ENCODE results near the gene ADAM12. TPM values are rescaled to one million over a fixed set of nuclear protein-coding genes. Genes with fewer than 3 reads are reported as not detected.

ADAM12 gene
- total and polyA plus RNA-seq, 11 donors = 0.04 to 11.2 (median 0.82) TPM; not detected in 1

DNA sequence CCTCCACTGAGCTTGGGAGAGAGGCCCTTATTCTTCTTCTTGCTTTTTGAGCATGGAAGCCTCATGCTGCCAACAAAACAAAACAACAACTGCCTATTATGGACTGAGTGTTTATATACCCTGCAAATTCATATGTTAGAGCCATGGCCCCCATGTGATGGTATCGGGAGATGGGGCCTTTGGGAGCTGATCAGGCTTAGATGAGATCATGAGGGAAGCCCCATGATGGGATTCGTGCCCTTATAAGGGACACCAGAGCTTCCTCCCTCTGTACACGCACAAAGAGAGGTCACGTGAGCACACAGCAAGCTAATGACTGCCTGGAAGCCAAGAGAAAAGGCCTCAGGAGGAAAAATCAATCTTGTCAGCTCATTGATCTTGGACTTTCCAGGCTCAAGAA lies 256.9 kb downstream of the ADAM12 start:
- Histone ChIP-seq H3K27ac (peak overlapping the region in 4 of 12 donors; percentile 24 to 52 (median 48)), H3K4me3 (no peak overlapping the region), H3K36me3 (no peaks in the 10 kb centered on the region), H3K4me1 (peaks cover 0 to 35% (median 1%) of the 10 kb centered on the region in 12 donors), H3K27me3 (no peaks in the 10 kb centered on the region), H3K9me3 (no peaks in the 10 kb centered on the region)
- WGBS, 4 donors = 44 to 66% (median 55%) methylated on average over 4 of the region's 4 CpGs
- TF ChIP-seq, protein P1, sequence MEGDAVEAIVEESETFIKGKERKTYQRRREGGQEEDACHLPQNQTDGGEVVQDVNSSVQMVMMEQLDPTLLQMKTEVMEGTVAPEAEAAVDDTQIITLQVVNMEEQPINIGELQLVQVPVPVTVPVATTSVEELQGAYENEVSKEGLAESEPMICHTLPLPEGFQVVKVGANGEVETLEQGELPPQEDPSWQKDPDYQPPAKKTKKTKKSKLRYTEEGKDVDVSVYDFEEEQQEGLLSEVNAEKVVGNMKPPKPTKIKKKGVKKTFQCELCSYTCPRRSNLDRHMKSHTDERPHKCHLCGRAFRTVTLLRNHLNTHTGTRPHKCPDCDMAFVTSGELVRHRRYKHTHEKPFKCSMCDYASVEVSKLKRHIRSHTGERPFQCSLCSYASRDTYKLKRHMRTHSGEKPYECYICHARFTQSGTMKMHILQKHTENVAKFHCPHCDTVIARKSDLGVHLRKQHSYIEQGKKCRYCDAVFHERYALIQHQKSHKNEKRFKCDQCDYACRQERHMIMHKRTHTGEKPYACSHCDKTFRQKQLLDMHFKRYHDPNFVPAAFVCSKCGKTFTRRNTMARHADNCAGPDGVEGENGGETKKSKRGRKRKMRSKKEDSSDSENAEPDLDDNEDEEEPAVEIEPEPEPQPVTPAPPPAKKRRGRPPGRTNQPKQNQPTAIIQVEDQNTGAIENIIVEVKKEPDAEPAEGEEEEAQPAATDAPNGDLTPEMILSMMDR (IDR thresholded peaks at IDR 0.05) = no peak
- no peak for TF ChIP-seq POLR2A (IDR thresholded peaks at IDR 0.05)
- DNase-seq (no peak), ATAC-seq (peak in 1 of 4 donors; percentile 33)
- intact Hi-C loops (cut with DNase I) = no loop called here

DNA sequence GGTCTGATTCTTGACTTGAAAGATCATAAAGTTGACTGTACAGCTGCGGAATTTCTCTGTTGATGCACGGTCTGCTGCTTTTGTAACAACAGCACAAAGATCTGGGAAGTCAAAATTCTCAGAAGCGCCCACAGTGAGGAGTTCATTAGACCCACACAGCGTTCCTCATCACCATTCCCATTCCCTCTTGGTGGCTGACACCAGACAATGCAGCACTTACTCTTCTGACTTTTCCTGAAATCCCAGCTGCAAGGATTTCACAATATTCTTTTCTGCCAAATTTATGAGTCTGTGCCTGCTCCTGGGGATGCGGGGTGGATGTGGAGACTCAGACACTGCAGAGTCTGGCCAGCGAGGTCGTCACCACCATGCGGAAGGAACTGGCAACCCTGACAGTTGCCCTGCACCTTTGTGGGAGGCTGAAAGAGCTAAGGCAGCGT lies 258.0 kb downstream of the ADAM12 start:
- TF ChIP-seq POLR2A (IDR thresholded peaks at IDR 0.05) = no peak
- TF ChIP-seq, protein P1 (IDR thresholded peaks at IDR 0.05) = no peak
- no peaks in the 10 kb centered on the region for H3K27me3 ChIP-seq
- DNase-seq = peak; percentile 28 to 73 (median 69)
- intact Hi-C loops (cut with DNase I) = no loop called here
- H3K9me3 ChIP-seq = no peaks in the 10 kb centered on the region
- peak; percentile 63 to 94 (median 82) for ATAC-seq
- H3K27ac ChIP-seq = peak overlapping the region in 7 of 12 donors; percentile 23 to 62 (median 44)
- no peaks in the 10 kb centered on the region for H3K36me3 ChIP-seq
- H3K4me1 ChIP-seq = peaks cover 0 to 26% (median 1%) of the 10 kb centered on the region in 12 donors
- H3K4me3 ChIP-seq = peak overlapping the region in 1 of 12 donors; percentile 2
- 75 to 84% (median 81%) methylated on average over 9 of the region's 9 CpGs for WGBS, 4 donors

DNA sequence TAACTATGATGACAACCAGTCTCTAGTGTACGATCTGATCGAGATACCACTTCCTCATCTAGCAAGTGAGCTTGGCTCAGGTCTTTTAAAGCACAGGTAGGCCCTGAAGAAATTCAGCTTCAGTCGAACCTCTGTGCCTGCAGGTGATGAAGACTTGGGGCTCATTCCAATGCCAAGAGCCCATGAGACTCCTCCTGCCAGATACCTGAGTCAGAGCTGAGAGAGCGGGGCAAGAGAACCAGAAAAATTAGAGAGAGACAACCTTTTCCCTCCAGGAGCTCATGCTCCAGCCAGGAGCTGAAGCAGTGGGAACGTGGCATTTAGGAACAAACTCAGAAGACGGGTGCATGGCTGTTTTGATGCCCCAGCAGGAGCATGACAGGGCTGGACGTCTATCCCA lies 259.3 kb downstream of the ADAM12 start:
- Histone ChIP-seq H3K36me3 (no peaks in the 10 kb centered on the region), H3K27ac (no peak overlapping the region), H3K4me3 (no peak overlapping the region), H3K27me3 (no peaks in the 10 kb centered on the region), H3K9me3 (no peaks in the 10 kb centered on the region), H3K4me1 (peaks cover 0 to 14% (median 0%) of the 10 kb centered on the region in 12 donors)
- WGBS, 4 donors = 75 to 82% (median 79%) methylated on average over 7 of the region's 7 CpGs
- TF ChIP-seq POLR2A (IDR thresholded peaks at IDR 0.05) = no peak
- TF ChIP-seq, protein P1 (IDR thresholded peaks at IDR 0.05) = no peak
- ATAC-seq = no peak
- intact Hi-C loops (cut with DNase I) = no loop called here
- no peak for DNase-seq

DNA sequence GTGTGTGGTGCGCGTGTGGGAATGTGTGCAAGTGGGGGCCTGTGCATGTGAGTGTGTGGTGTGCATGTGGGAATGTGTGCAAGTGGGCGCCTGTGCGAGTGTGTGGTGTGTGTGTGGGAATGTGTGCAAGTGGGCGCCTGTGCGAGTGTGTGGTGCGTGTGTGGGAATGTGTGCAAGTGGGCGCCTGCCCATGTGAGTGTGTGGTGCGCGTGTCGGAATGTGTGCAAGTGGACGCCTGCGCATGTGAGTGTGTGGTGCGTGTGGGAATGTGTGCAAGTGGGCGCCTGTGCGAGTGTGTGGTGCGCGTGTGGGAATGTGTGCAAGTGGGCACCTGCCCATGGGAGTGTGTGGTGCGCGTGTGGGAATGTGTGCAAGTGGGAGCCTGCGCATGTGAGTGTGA lies 259.7 kb downstream of the ADAM12 start:
- DNase-seq (no peak), ATAC-seq (no peak)
- Histone ChIP-seq H3K27me3 (no peaks in the 10 kb centered on the region), H3K27ac (no peak overlapping the region), H3K4me1 (peaks cover 0 to 12% (median 0%) of the 10 kb centered on the region in 12 donors), H3K9me3 (no peaks in the 10 kb centered on the region), H3K36me3 (no peaks in the 10 kb centered on the region), H3K4me3 (no peak overlapping the region)
- intact Hi-C loops (cut with DNase I) = no loop called here
- WGBS, 4 donors = 93 to 97% (median 96%) methylated on average over 21 of the region's 21 CpGs
- TF ChIP-seq POLR2A (IDR thresholded peaks at IDR 0.05) = no peak
- TF ChIP-seq, protein P1 (IDR thresholded peaks at IDR 0.05) = no peak
